ENCODE data around the gene CENPK.
A peak's percentile ranks its signal among the peaks of the same experiment; 100 is the strongest.
"Not testable (repeated sequence)": the region's sequence is repeated elsewhere in the genome, so short reads cannot be mapped to it uniquely, and the experiment has no call there.

Gene CENPK

DNA sequence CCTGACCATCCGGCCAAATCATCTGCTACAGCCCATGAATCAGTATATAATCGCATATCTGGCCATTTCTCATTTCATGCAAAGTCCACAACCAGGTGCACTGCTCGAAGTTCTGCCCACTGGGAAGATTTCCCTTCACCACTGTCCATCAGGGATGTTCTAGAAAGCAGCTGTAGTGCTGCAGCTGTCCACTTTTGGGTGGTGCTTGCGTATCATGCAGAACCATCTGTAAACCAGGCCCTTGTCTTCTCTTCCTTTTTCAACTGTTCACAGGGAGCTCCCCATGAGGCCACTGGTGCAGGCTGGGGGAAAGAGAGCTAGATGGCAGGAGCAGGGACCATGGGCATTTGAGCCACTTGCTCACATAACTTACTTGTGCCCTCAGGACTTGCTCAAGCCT, 73.8 kb downstream of the CENPK start:
- DNase-seq = no peak

DNA sequence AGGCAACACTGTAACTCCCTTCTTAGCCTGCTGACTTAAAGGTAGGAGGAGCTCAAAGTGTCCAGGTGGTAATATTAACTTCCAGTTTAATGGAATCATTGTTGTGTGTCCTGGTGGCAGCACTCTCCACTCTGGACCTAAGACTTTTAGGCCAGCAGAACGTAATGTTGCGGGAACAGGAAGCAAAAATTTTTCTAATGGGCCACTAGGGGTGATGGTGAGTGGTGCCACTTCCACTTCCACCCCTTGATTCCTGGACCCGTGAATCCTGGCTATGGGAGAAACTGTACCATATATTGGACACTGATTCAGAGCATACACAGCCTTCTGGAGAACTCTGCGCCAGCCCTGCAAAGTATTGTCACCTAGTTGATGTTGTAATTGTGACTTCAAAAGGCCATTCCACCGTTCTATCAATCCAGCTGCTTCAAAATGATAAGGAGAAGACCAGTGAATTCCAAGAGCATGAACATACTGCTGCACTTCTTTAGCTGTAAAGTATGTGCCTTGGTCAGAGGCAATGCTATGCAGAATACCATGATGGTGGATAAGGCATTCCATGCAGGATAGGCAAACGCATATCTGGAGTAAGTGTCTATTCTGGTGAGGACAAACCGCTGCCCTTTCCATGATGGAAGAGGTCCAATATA, 74.8 kb downstream of the CENPK start:
- DNase-seq = not testable (repeated sequence)

DNA sequence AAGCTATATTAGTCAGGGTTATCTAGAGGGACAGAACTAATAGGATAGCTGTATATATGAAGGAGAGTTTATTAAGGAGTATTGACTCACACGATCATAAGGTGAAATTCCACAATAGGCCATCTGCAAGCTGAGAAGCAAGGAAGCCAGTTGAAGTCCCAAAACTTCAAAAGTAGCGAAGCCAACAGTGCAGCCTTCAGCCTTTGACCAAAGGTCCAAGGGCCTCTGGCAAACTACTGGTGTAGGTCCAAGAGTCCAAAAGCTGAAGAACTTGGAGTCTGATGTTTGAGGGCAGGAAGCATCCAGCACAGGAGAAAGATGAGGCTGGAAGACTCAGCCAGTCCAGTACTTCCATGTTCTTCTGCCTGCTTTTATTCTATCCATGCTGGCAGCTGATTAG, 76.2 kb downstream of the CENPK start:
- DNase-seq = not testable (repeated sequence)

DNA sequence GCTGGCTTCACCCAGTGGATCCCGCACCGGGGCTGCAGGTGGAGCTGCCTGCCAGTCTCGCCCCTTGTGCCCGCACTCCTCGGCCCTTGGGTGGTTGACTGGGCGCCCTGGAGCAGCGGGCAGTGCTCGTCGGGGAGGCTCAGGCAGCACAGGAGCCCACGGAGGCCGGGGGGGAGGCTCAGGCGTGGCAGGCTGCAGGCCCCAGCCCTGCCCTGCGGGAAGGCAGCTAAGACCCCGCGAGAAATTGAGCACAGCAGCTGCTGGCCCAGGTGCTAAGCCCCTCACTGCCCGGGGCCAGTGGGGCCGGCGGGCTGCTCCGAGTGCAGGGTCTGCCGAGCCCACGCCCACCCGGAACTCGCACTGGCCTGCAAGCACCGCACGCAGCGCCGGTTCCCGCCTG, 77.6 kb downstream of the CENPK start:
- DNase-seq = no peak

DNA sequence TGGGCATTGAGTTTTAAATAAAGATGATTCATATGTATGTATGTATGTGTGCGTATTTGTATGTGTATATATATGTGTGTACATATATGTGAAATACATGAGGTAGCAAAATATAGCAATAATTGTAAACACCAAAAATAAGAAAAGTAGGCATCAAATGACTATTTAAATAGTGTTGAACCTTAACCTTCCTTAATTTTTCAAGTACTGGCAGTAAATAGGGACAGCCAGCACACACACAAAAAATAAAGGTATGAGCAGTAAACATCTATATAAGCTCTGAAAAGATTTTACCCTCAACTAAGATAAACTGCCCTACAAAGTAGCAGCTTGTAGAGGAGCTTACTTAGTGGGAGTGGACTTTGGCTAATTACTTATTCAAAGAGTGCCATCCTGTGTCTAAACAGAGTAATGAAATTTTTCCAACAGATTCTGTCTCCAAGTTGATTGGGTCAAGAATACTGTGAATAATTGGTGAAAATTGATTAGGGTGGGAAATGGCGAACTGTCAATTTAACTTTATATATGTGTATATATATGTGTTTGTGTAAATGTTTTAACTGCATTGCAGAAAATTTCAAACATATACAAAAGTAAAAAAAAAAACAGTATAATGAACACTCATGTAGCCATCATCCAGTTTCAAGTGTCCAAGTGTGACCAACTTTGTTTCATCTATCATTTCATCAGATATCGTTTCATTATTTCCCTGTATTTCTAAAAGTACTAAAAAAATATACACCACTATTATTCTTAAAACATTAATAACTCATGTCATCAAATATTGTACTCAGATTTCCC, 79.2 kb downstream of the CENPK start:
- peak; percentile 70 for DNase-seq

DNA sequence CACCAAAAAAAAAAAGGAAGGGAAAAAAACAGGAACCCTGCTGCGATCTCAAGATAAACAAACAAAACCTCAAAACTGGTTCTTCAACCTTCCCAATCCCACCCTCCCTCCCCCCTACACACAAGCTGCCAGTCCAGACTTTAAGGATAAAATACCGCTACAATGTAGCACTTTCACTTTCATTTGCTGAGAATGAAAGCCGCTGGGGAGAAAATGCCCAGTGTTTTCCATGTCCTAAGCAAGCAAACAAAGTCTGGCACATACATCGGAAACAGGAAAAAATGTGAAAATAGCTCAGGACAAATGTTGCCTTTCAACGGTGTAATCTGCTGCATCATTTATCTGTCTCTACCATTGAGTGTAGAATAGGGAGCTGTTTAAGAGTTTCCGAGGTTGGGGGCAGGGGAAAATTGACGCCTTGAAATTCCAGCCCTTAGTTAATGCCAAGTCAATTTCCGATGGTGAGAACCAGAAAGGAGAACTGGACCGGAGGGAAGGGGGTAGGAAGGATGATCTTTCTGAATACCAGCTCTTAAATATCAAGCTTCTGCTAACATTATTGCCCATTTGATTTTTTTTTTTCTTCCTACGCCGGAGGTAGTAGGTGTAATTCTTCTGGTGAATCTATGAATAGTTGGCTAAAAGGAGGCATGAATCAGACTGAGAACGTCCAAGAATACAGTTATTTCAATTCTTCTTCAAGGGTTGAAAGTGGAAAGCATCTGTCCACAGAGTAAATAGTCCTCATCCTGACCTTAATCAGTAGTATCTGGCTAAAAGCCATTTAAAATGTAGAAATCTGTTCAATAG, 80.0 kb downstream of the CENPK start:
- DNase-seq = peak; percentile 47

DNA sequence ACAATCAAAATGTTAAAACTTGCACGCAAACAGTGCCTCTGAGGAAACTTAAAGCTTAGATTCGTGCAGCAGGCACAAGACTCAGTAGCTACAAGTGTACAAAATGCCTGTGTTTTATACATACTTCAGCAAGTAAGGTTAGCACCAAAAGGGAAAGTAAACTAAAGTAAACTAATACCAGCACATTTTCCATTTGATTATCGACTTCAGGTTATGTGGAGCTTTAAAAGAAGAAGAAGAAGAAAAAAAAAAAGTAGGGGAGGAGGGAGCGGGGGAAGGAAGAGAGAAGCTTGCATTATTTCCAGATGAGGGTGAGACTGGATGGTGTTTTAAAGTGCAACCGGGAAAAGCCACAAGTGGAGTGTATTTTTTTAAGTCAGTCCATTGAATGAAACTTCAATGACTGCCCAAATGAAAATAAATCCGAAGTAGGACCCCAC, 80.7 kb downstream of the CENPK start:
- DNase-seq = no peak

DNA sequence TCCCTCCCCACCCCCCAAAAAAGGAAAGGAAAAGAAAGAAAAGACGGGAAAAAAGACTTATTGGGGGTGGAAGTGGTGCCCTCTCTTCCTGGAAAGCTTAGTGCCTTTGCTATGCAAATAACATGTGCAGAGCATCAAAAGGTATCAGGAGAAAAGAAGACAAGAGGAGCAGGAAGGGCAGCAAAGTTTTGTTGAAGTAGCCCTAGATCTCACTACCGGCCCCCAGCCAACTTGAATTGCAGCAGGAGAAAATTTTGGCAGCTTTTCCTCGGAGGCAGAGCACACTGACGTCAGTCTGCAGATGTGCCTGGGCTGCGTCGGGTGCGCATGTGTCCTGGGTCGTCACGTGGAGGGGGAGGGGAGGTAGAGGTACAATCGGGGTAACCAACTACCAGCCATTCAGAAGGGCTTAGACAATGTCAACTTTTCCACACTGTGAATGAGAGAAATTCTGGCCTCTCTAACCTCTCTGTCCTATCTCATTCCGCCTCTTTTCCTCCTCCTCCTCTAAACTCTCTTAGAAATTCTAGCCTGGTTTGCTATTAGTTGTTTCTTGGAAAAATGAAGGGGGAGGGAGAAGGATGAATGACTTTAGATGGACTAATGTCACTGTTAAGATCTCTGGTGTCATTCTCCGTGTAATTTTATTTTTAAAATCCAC, 81.2 kb downstream of the CENPK start, which contains the start of gene ADAMTS6:
Gene ADAMTS6, minus strand, starts transcription at position 286 of the 661 bp plus-strand sequence. CDS start 8,247 bp downstream, outside the sequence.
- peak; percentile 81 for DNase-seq

DNA sequence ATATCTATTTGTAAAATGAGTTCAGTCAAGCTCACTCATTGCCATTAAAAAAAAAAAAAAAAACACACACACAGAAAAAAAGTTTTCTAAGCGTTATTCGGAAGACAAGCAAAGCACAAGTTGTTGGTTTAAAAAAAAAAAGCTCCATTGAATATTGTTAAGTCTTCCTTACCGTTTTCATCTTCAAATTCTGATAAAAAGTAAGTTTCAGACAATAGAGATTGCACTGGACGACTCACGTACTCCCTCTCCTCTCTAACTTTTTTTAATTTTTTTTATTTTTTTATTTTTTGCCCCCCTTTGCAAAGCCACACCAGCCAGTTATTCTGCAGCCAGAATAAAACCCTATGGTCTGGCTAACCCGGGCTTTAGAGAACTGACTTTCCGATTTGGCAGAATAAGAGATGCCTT, 81.8 kb downstream of the CENPK start:
- DNase-seq = no peak

DNA sequence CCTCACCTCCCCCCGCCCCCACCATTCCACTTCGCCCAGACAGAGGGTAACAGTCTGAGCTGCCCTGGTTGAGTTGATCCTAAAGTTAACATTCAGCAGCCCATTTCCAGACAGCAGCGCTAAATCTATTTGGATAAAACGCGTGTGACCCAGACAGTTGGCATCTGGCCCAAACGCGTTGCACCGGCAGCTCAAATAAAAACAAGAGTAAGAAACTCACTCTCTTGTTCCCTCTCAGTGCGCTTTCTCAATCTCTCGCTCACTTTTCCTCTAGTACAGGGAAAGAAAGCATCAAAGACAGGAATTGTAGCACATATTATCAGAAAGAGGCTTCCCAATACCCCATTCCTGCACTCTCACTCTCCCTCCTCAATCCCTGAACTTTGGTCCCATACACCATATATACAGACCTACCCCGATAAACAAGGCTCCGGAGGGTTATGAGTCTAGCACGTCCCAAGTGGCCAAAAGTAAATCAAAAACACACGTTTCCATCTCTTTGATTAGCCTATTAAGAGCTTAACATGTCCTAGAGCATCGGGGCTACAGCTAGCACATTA, 82.6 kb downstream of the CENPK start:
- DNase-seq = peak; percentile 26

DNA sequence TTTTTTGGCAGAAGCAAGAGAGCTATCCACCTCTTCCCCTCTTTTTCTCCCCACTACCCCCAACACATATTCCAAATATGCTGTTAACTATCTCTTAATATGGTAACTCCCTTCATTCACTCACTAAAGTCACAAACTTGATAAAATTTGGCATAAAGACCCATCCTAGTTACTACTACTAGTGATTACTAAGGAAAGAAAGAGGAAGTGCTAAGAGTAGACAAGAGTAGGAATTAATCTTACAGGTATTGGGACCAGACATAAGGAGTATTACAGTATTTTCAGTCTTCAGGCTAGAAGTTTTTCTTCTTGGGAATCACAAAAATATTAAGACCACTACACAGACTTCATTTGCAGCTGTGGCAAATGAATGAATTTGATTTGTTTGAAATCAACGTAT, 83.4 kb downstream of the CENPK start:
- DNase-seq = no peak

GRCh38 chr5:65478336-65478735, 84.6 kb downstream of the CENPK start:
- DNase-seq = no peak

DNA sequence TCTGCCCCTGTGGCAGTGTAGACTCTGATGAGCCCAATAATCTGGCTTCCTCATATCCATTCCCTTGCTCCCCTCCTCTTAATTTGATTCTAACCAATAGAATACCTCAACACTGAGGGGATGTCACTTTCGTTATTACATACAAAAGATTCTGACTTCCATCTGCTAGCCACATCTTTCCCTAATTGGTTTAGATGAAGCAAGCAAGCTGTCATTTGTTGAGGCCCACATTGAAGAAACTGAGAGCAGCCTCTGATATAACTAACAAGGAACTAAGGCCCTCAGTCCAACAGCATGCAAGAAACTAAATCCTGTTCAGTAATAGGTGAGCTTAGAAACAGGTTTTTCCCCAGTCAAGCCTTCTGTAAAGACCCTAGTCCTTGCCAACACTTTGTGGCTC, 87.1 kb downstream of the CENPK start:
- DNase-seq = no peak

- no peak for DNase-seq
Measured at GRCh38 chr5:65475336-65475735, 87.6 kb downstream of the CENPK start.

- no peak for DNase-seq
Measured at GRCh38 chr5:65474130-65474711, 88.7 kb downstream of the CENPK start.

DNA sequence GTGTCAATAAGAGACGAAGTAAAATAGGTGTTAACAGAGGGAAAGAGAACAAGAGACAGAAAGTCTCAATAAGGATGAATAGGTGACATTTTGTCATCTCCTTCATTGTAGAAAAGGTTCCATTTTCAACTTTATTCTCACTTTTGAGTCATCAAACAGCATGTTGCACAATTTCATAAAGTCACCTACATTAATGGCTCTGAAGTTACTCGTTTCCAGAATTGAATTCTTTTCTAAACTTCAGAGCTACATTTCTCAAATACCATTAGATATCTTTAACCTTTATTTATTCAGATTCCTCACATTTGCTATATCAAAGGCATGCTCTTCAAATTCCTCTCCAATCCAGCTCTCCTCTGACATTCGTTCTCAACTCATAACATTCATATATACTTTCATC, 94.3 kb downstream of the CENPK start:
- no peak for DNase-seq
